GM19455 (cell line): ENCODE measurements around the gene ADARB2.

ENCODE experiments used
- ATAC-seq: cut with Tn5 transposase; IDR thresholded peaks from one replicate; pipeline ENCODE4 v1.9.1; 2021; ENCODE audit not compliant: unreplicated experiment

Gene ADARB2

DNA sequence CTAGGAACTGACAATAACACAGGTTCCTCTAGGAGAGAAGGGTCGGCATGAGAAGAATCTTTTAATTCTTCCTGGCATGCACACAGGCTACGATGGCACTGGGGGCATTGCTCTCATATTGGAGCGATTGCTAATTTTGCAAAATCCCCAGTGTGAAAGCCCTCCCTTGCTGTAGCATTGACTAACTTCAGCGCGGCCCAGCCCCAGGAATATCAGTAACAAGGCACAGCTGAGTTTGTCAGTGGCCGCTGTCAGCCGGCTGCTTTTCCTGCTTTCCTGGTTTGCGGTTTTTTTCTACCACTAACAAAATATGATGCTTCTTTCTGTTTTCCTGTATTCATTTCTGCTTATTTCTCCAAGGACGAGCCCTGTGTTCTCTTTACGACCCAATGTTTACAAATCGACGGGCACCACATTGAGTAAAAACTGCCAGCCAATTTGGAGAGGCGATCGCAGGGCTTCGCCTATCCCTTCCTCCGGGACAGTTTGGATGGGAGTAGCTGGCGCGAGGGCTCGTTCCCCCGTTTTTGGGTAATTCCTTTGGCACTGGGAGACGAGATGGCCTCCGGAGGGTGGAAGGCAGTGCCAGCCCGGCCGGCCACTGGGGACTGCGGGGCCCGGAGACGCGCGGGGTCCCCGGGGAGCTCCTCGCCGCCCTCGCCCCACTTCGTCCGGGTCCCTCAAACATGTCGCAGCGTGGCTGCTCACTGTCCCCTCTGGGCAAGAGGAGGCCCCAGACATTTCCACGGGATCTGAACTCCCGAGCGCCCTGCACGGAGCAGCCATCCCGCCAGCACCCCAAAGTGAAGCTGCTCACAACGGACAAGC lies 967 bp downstream of the ADARB2 start:
- ATAC-seq: no peak

- no peak for ATAC-seq
Measured at GRCh38 chr10:1735562-1735961, 1.8 kb downstream of the ADARB2 start.

DNA sequence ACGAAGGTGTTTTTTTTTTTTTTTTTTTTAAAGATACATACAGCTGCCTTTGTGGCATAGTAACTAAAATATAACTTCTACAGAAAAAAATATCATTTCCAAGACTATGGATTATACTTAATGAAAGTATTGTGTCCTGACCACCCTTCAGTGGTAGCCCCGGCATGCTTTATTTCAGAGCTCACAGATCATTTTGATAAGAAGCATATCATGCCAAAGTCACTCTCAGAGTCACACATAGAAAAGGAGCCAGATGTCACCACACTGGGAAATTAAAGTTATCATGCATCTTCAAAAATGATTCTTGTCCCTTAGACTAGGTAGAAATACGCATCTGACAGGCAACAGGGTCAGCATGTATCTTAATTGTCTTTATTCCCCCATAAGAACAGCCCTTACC lies 3.0 kb downstream of the ADARB2 start:
- no peak for ATAC-seq

GRCh38 chr10:1733720-1734119 lies 3.6 kb downstream of the ADARB2 start:
- ATAC-seq: no peak

GRCh38 chr10:1732564-1732996 lies 4.7 kb downstream of the ADARB2 start:
- ATAC-seq: no peak

- ATAC-seq: no peak
Measured at GRCh38 chr10:1731592-1731991, 5.7 kb downstream of the ADARB2 start.

DNA sequence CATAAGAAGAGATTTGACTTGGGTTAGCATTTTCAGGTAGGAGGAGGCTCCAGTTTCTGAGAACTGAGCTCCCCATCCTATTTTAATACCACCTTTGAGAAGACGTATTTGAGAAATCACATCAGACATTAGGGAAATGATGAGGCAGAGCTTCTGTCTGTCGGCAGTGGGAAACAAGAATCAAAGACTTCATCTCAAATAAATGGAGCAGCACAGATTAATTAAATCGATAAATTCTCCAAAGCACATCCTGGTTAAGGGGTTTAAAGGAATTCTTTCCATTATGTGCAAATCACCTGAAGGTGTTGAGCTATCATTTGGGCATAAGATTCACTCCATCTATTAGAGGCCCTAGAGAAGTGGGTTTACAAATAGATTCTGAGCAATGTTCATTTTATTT lies 7.6 kb downstream of the ADARB2 start:
- ATAC-seq: no peak

GRCh38 chr10:1726861-1727260 lies 10.5 kb downstream of the ADARB2 start:
- ATAC-seq: no peak

DNA sequence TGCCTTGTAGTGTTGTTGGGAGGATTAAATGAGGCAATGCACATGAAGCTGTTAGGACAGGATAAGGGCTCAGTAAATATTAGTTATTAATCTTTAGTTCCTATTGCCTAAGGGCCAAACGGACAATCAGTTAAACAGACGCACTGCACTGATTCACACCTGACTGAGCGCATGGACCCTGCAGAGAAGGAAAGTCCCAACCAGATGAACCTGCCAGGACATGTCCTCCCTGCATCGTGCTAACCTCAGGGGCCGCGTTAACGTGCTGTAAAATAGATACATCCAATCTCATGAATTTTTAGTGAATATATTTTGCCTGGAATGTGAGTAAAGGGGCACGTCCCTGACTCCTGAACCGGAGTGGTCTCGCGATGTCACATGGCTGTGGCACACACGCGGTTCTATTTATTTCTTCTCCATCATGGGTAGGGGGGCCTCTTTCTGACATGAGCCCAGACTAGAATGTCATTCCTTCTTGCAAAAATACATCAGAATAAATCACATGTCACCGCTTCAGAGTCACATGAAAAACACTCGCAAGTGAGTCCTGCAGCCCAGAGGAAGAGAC lies 12.3 kb downstream of the ADARB2 start:
- ATAC-seq: no peak

GRCh38 chr10:1716839-1717238 lies 20.5 kb downstream of the ADARB2 start:
- ATAC-seq: no peak

DNA sequence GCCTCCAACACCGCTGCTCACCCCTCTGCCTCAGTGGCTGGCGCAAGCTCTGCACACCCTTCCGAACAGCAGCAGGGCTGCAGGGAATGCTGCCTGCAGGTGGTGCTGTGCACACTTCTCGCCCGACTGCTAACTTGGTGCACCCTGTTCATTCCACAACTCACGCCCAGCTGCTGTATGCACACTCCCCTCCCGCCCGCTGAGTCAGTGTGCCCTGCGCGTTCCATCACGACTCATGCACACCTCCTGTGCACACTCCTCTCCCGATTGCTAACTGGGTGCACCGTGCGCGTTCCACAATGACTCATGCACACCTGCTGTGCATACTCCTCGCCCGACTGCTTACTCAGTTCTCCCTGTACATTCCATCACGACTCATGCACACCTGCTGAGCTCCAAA lies 21.5 kb downstream of the ADARB2 start:
- no peak for ATAC-seq

DNA sequence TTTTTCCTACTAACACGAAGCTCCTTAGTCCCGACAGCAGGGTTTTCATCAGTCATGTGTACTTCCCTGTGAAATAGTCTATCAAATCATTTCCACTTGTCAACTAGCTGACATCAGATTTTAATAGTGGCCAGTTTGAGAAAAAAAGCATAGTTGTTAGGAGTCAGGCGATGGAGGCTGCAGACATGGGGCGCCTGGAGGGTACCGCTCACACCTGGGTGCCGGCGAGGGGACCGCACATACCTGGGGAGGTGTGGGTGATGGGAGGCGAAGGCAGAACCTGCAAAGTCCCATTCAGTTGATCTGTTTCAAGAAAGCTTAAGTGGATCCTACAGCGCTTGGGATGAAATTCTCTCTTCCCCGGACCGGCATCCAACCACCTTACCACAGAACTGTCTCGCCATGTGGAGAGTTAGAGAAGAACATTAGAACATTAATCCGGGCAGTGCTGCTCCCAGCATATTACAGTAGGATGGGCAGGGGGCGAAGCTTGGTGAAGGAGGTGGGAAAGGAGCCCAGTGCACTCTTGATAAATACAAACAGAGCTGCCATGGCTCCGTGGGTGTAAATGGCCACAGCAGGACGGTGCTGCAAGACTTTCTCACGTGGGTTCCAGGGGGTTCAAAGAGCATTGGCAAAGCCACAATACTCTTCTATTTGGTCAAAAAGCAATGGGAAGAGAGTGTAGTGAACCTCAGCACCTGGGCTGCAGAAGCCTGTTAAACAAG lies 24.2 kb downstream of the ADARB2 start:
- ATAC-seq: no peak

DNA sequence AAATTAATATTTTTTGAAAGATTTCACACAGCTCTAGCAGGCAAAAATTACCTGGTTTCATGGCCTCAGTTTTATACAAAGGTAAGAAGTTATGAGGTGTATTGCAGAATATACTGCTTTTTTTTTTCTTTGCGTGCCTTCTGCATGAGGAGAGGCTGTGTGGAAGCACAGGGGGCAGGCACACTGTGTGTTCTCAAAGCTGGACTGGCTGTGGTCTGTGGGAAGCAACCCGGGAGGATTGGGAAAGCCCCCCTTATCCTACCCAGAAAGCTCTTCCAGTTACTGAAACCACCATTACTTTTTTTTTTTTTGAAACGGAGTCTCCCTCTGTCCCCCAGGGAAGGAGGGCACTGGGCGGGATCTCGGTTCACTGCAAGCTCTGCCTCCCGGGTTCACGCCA lies 25.0 kb downstream of the ADARB2 start:
- no peak for ATAC-seq

DNA sequence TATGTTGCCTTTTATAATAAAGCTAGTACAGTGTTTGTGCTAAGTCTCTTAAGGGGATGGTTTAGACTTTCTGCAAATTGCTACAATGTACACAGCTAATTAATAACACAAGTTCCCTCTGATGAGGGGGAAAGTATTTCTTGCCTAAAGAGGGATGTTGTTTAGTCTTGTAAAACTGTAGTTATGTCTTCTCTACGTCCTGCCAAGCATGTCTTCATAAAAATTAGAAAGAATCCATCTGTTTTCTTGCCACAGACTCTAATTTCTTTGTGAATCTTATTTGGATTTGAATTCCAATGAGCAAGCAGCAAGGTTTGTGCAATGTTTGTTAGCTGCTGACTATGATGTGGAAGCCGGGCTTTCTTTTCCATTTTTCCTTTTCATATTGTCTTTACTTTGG lies 28.2 kb downstream of the ADARB2 start:
- ATAC-seq: no peak

DNA sequence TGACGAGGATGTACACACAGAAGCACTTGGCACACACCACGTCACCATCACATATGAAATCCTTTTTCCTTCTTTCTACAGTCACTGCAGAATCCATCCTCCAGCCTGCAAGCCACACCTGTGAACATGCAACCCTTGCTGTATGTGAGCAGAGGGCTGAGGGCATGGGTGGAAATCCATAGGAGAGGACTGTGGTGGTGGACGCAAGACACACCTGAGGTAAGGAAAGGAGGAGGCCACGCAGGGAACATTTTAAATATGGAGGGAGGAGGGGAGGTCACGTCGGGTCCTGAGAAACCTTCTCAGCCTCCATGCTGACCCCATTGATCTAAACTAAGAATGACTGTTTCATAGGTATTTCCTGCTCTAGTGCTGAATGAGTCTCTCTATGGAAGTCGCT lies 28.6 kb downstream of the ADARB2 start:
- ATAC-seq: no peak

GRCh38 chr10:1706711-1707110 lies 30.6 kb downstream of the ADARB2 start:
- ATAC-seq: no peak

DNA sequence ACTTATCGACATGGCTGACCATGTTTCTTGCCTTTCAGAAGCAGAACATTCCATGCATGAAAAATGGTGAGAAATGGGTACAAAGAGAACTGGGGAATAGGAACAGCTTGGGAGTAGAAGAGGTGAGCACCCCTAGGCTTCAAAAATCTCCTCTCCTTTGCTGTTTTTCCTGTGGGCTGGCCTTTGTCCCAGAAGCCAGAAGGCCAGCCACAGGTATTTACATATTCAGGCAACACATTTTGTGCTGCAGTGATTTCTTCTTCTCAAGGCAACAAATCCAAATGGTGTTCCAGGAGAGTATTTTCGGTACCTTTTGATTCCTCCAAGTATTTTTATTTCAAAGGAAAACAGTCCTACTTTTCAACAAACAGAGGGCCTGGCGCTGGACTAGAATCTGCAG lies 31.1 kb downstream of the ADARB2 start:
- no peak for ATAC-seq

- ATAC-seq: no peak
Measured at GRCh38 chr10:1698185-1698584, 39.1 kb downstream of the ADARB2 start.

DNA sequence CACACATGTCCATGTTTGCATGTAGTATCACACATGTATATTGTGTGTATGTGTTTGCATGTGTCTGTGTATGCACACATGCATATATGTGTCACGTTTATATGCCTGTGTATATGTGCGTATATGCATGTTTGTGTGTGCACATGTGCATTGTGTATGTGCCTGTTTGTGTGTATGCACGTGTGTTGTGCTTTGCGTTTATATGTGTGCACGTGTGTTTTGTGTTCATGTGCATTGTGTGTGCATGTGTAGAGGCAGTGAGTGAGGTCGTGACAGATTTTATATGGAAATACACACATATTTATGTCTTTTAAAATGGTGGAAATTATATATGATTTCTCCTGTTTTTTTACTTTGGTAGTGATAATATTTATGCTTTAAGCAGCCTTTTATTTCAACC lies 41.2 kb downstream of the ADARB2 start:
- no peak for ATAC-seq

GRCh38 chr10:1690086-1690485 lies 47.2 kb downstream of the ADARB2 start:
- no peak for ATAC-seq

- ATAC-seq: no peak
Measured at GRCh38 chr10:1688531-1688930, 48.8 kb downstream of the ADARB2 start.

DNA sequence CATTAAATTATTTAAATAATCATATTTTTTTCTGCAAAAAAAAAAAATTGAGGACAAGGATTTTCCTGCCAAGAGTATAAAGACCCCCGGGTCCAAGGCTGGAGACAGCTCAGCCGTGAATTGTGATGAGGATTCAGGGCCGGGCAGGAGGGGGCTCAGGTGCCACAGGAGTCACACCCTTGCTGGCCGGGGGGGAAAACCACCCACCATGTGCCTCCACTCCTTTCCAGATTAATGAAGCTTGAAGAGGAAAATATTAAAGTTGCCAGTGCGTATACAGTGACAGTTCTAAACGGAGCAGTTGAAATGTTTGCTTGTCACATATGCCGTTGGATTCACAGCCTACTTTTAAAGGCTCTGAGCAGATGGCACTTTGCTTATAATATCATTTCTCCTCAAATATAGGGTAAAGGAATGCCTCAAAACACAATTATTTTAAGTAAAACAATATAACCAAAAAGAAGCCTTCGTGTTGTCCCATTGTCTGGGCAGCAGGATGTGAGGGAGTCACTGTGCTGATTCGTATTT lies 49.6 kb downstream of the ADARB2 start:
- no peak for ATAC-seq
